ENCODE measurements around the gene CHIA. TPM values are rescaled to one million over a fixed set of nuclear protein-coding genes. Genes with fewer than 3 reads are reported as not detected.

CHIA gene
- total and polyA plus RNA-seq, 2 of the 13 experiments (the other 11 are each of a cell fraction or from before 2014, with no cell fraction given) = not detected

DNA sequence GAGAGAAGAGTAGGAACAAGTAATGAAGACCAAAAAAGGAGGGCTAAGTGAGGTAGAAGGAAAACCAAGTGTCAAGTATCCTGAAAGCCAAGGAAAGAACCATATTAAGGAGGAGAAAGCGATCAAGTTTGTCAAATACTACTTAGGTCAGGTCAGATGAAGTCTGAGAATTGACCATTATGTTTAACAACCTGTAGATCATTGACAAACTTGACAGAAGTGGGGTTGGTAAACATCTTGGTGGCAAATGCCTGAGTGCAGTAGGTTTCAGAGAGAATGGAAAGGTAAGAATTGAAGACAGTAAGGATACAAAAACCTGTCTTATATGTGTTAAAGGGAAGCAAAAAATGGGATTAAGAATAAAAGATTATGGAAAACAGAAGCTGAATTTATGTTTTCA, 3.7 kb upstream of the CHIA start:
- FAIRE-seq (no peak), ATAC-seq (no peak), DNase-seq (ENCODE audit: low spot score) (no peak)
- Histone ChIP-seq H3K27me3 (ENCODE audit: control insufficient read depth in 1 of 2, insufficient read depth in 2 of 2, low read length in 2 of 2) (peaks cover 0 to 2% of the 10 kb centered on the region in 2 experiments; a peak in 1 of 5 replicates), H3K4me3 (replicated peaks in 1 of 3; ENCODE audit: insufficient read depth in 1 of 3, low read depth in 2 of 3, low read length in 3 of 3) (no peak overlapping the region), H3K9ac (ENCODE audit: insufficient read depth, low read depth, low read length) (no peak overlapping the region), H3K4me2 (ENCODE audit: low read depth, low read length) (no peak overlapping the region), H2AFZ (ENCODE audit: low read length) (no peak overlapping the region), H4K20me1 (ENCODE audit: insufficient read depth, low read length) (no peaks in the 10 kb centered on the region), H3K27ac (ENCODE audit: extremely low read length, insufficient read depth, low read length) (no peak overlapping the region), H3K36me3 (replicated peaks in 1 of 2; ENCODE audit: control insufficient read depth in 1 of 2, insufficient read depth in 2 of 2, low read length in 2 of 2) (no peaks in the 10 kb centered on the region), H3K79me2 (ENCODE audit: insufficient read depth, low read length) (no peaks in the 10 kb centered on the region), H3K4me1 (ENCODE audit: insufficient read depth, low read length) (peaks cover 30% of the 10 kb centered on the region), H3K9me3 (ENCODE audit: low read length) (no peaks in the 10 kb centered on the region)
- in situ Hi-C loops (cut with HindIII; ENCODE audit: extremely low pct_ligation_motif_present, low pct_unique_long_range_greater_than_20kb) = no loop called here
- intact Hi-C loops (cut with micrococcal nuclease; ENCODE audit: unreplicated experiment) = loop anchor here (5.0 kb wide), 1 partner anchor 45 kb away; no protein-coding TSS in a partner anchor
- ChIA-PET POLR2A (no interaction called here), CTCF (ENCODE audit: low intra/inter-chr PET ratio, low total read pairs) (no interaction called here)
- 3% methylated on average over 1 of the region's 1 CpG for WGBS (ENCODE audit: low lambda C conversion rate)
- no TSS peak for BruUV-seq (replicated peaks)
- TF ChIP-seq ZNF496 (CRISPR knock-in tag; IDR thresholded peaks at IDR 0.05; ENCODE audit: insufficient replicate concordance) (no peak), KAT7 (CRISPR knock-in tag; IDR thresholded peaks at IDR 0.05; ENCODE audit: borderline replicate concordance) (no peak), PPARG (CRISPR knock-in tag; conservative IDR thresholded peaks at IDR 0.05) (no peak), NCOA1 (CRISPR knock-in tag; IDR thresholded peaks at IDR 0.05) (no peak), KLF11 (CRISPR knock-in tag; IDR thresholded peaks at IDR 0.05) (no peak), HNRNPL (IDR thresholded peaks at IDR 0.05; ENCODE audit: low read depth, low read length) (no peak), TCF7 (IDR thresholded peaks at IDR 0.05; ENCODE audit: low read depth) (no peak), ZNF577 (CRISPR knock-in tag; IDR thresholded peaks at IDR 0.05; ENCODE audit: borderline replicate concordance, low read depth) (no peak), GLI4 (CRISPR knock-in tag; IDR thresholded peaks at IDR 0.05; ENCODE audit: borderline replicate concordance) (no peak), ZBTB8A (CRISPR knock-in tag; IDR thresholded peaks at IDR 0.05; ENCODE audit: borderline replicate concordance, low read depth) (no peak), NFRKB (IDR thresholded peaks at IDR 0.05) (no peak), ZNF296 (CRISPR knock-in tag; conservative IDR thresholded peaks at IDR 0.05) (no peak)
- TF ChIP-seq, protein P1, sequence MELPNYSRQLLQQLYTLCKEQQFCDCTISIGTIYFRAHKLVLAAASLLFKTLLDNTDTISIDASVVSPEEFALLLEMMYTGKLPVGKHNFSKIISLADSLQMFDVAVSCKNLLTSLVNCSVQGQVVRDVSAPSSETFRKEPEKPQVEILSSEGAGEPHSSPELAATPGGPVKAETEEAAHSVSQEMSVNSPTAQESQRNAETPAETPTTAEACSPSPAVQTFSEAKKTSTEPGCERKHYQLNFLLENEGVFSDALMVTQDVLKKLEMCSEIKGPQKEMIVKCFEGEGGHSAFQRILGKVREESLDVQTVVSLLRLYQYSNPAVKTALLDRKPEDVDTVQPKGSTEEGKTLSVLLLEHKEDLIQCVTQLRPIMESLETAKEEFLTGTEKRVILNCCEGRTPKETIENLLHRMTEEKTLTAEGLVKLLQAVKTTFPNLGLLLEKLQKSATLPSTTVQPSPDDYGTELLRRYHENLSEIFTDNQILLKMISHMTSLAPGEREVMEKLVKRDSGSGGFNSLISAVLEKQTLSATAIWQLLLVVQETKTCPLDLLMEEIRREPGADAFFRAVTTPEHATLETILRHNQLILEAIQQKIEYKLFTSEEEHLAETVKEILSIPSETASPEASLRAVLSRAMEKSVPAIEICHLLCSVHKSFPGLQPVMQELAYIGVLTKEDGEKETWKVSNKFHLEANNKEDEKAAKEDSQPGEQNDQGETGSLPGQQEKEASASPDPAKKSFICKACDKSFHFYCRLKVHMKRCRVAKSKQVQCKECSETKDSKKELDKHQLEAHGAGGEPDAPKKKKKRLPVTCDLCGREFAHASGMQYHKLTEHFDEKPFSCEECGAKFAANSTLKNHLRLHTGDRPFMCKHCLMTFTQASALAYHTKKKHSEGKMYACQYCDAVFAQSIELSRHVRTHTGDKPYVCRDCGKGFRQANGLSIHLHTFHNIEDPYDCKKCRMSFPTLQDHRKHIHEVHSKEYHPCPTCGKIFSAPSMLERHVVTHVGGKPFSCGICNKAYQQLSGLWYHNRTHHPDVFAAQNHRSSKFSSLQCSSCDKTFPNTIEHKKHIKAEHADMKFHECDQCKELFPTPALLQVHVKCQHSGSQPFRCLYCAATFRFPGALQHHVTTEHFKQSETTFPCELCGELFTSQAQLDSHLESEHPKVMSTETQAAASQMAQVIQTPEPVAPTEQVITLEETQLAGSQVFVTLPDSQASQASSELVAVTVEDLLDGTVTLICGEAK (IDR thresholded peaks at IDR 0.05) = no peak
- TF ChIP-seq, protein P1 (CRISPR knock-in tag; IDR thresholded peaks at IDR 0.05) = no peak
- TF ChIP-seq, protein P2, sequence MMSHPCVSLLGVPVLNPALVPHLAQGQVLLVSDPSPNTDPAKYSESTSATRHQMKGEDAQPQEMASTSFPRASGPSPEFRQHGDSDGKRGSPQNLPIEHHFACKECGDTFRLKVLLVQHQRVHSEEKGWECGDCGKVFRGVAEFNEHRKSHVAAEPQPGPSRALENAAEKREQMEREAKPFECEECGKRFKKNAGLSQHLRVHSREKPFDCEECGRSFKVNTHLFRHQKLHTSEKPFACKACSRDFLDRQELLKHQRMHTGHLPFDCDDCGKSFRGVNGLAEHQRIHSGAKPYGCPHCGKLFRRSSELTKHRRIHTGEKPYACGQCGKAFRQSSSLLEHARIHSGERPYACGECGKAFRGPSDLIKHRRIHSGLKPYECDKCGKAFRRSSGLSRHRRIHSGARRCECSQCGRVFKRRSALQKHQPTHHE (CRISPR knock-in tag; IDR thresholded peaks at IDR 0.05; ENCODE audit: borderline replicate concordance) = no peak
- TF ChIP-seq, protein P3, sequence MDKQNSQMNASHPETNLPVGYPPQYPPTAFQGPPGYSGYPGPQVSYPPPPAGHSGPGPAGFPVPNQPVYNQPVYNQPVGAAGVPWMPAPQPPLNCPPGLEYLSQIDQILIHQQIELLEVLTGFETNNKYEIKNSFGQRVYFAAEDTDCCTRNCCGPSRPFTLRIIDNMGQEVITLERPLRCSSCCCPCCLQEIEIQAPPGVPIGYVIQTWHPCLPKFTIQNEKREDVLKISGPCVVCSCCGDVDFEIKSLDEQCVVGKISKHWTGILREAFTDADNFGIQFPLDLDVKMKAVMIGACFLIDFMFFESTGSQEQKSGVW (CRISPR knock-in tag; IDR thresholded peaks at IDR 0.05; ENCODE audit: borderline replicate concordance) = no peak

Data from HepG2 (cell line).